Keratinocyte (primary cell): Measurements from ENCODE around the gene LACTB. TPM values are rescaled to one million over a fixed set of nuclear protein-coding genes. Genes with fewer than 3 reads are reported as not detected.

Experiments used
- DNase-seq: peaks from one replicate; pipeline ENCODE4 v3.0.0-alpha.2; 2011; ENCODE audit warnings: low read depth, missing footprints, low spot score
- FAIRE-seq: peaks from 2 replicates; lab custom pipeline; 2011; peaks lifted over from hg19 to GRCh38; lab: Jason Lieb, UNC
- H2AFZ ChIP-seq: 2 replicates; pipeline ENCODE4 v1.6.0; 2012; ENCODE audit warnings: low read length, control low read depth, inconsistent platforms; ENCODE audit not compliant: control insufficient read depth
- H3K27ac ChIP-seq: 2 replicates; pipeline ENCODE4 v1.5.1; 2011; ENCODE audit warnings: low read length; ENCODE audit not compliant: control insufficient read depth, insufficient read depth
- H3K27me3 ChIP-seq: 3 replicates; pipeline ENCODE4 v1.6.0; 2011; ENCODE audit warnings: low read length; ENCODE audit not compliant: control insufficient read depth, insufficient read depth; ENCODE audit errors: extremely low read depth
- H3K36me3 ChIP-seq, 2 experiments: 2 replicates in 1 of 2; 3 replicates in 1 of 2; pipeline ENCODE4 v1.5.1; 2011; ENCODE audit warnings: low read length in 2 of 2, mild to moderate bottlenecking in 1 of 2; ENCODE audit not compliant: control insufficient read depth in 2 of 2, insufficient read depth in 2 of 2; ENCODE audit errors: extremely low read depth in 1 of 2
- H3K4me1 ChIP-seq: 3 replicates; pipeline ENCODE4 v1.5.1; 2011; ENCODE audit warnings: low read length; ENCODE audit not compliant: control insufficient read depth, insufficient read depth; ENCODE audit errors: extremely low read depth
- H3K4me2 ChIP-seq: 3 replicates; pipeline ENCODE4 v1.6.0; 2011; ENCODE audit warnings: low read depth, low read length; ENCODE audit not compliant: control insufficient read depth, insufficient read depth; ENCODE audit errors: extremely low read depth
- H3K4me3 ChIP-seq, 3 experiments: fragments of 200-600 bp in 1 of 3; sonication (generic) in 1 of 3; 2 replicates in 2 of 3; 3 replicates in 1 of 3; pipeline ENCODE4 v1.5.1; 2011 to 2016; ENCODE audit warnings: low read length in 3 of 3, mild to moderate bottlenecking in 3 of 3, control low read depth in 2 of 3, inconsistent platforms in 1 of 3, low read depth in 1 of 3, mixed read lengths in 1 of 3, mixed run types in 1 of 3, moderate library complexity in 1 of 3; ENCODE audit not compliant: control insufficient read depth in 2 of 3, insufficient read depth in 2 of 3; ENCODE audit errors: extremely low read depth in 1 of 3
- H3K79me2 ChIP-seq: 2 replicates; pipeline ENCODE4 v1.6.0; 2012; ENCODE audit warnings: low read length; ENCODE audit not compliant: control insufficient read depth, insufficient read depth
- H3K9ac ChIP-seq: 3 replicates; pipeline ENCODE4 v1.6.0; 2011; ENCODE audit warnings: low read length; ENCODE audit not compliant: control insufficient read depth, insufficient read depth; ENCODE audit errors: extremely low read depth
- H3K9me1 ChIP-seq: 3 replicates; pipeline ENCODE4 v1.6.0; 2011; ENCODE audit warnings: low read length; ENCODE audit not compliant: control insufficient read depth, insufficient read depth; ENCODE audit errors: extremely low read depth
- H3K9me3 ChIP-seq: 2 replicates; pipeline ENCODE4 v1.5.1; 2012; ENCODE audit warnings: low read depth, low read length; ENCODE audit not compliant: control insufficient read depth
- H4K20me1 ChIP-seq: 3 replicates; pipeline ENCODE4 v1.6.0; 2011; ENCODE audit warnings: low read length; ENCODE audit not compliant: control insufficient read depth, insufficient read depth; ENCODE audit errors: extremely low read depth
- EZH2 ChIP-seq: IDR thresholded peaks from one replicate; pipeline ENCODE4 v1.6.1; 2012; ENCODE audit warnings: inconsistent platforms, mild to moderate bottlenecking, low read length, moderate library complexity
- dilution Hi-C: fragments of 300-500 bp; cut with MboI; formaldehyde crosslinking; loops from one replicate; pipeline ENCODE4 v1.7.0; 2020; ENCODE audit warnings: low sequenced_read_pairs; ENCODE audit not compliant: extremely low pct_ligation_motif_present
- polyA plus RNA-seq, 5 experiments: library from polyadenylated mRNA; depleted of rRNA in 3 of 5; stranded (reverse) in 3 of 5; stranded (forward) in 1 of 5; unstranded in 1 of 5; fragments of >200 nt; gene quantifications; 1 replicate in 1 of 5; 2 replicates in 3 of 5; 3 replicates in 1 of 5; pipeline versions ENCODE4 v1.2.1 to v1.2.3, GENCODE V29; 2011 to 2012; ENCODE audit warnings: missing spikeins in 2 of 5, low read depth in 1 of 5, low replicate concordance in 1 of 5
- TF ChIP-seq, protein P1 (sequence below), 3 experiments: IDR thresholded peaks in 1 of 3; conservative IDR thresholded peaks in 1 of 3; optimal IDR thresholded peaks in 1 of 3; 2 replicates in 2 of 3; 3 replicates in 1 of 3; pipeline versions ENCODE3 to v1.5.1; 2011; ENCODE audit warnings: low read length in 3 of 3, mild to moderate bottlenecking in 3 of 3, moderate library complexity in 2 of 3, control low read depth in 1 of 3, inconsistent platforms in 1 of 3; ENCODE audit not compliant: insufficient read depth in 2 of 3; ENCODE audit errors: extremely low read depth in 1 of 3

Gene LACTB
- polyA plus RNA-seq, 1 donor (not counting 4 experiments of a cell fraction or from before 2014, with no cell fraction given): 27.4 TPM

DNA sequence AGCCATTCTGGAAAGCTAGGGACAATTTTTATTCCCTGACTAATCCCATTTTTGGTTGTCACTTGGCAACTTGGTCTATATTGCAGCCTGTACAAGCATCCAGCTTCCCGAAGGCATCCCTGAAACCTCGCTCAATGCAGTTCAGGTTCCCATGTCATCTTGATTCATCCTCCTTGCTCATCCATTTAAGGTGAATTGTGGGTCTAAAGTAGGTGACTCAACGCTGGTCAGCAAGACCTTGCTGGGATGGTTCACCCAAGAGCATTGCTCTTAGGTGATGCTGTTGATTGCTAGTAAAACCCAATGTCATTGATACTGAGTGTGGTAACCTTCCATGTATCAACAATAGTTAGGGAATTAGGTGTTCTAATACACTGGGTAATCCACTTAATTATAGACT lies 54.6 kb downstream of the LACTB start:
- Histone ChIP-seq H3K9me3 (no peaks in the 10 kb centered on the region), H3K9me1 (no peaks in the 10 kb centered on the region), H4K20me1 (no peaks in the 10 kb centered on the region), H3K9ac (peak overlapping the region; percentile 49), H3K4me3 (no peak overlapping the region), H3K79me2 (no peaks in the 10 kb centered on the region), H2AFZ (peak overlapping the region; percentile 12), H3K4me1 (peaks cover 22% of the 10 kb centered on the region), H3K36me3 (no peaks in the 10 kb centered on the region), H3K27ac (peak overlapping the region; percentile 77), H3K27me3 (no peaks in the 10 kb centered on the region), H3K4me2 (no peak overlapping the region)
- DNase-seq (peak; percentile 90), FAIRE-seq (peak; percentile 83)
- no peak for TF ChIP-seq EZH2
- TF ChIP-seq, protein P1, sequence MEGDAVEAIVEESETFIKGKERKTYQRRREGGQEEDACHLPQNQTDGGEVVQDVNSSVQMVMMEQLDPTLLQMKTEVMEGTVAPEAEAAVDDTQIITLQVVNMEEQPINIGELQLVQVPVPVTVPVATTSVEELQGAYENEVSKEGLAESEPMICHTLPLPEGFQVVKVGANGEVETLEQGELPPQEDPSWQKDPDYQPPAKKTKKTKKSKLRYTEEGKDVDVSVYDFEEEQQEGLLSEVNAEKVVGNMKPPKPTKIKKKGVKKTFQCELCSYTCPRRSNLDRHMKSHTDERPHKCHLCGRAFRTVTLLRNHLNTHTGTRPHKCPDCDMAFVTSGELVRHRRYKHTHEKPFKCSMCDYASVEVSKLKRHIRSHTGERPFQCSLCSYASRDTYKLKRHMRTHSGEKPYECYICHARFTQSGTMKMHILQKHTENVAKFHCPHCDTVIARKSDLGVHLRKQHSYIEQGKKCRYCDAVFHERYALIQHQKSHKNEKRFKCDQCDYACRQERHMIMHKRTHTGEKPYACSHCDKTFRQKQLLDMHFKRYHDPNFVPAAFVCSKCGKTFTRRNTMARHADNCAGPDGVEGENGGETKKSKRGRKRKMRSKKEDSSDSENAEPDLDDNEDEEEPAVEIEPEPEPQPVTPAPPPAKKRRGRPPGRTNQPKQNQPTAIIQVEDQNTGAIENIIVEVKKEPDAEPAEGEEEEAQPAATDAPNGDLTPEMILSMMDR (optimal IDR thresholded peaks at IDR 0.05 in 1 of 3, IDR thresholded peaks at IDR 0.05 in 1 of 3, conservative IDR thresholded peaks at IDR 0.05 in 1 of 3; ENCODE audit: extremely low read depth in 1 of 3, insufficient read depth in 2 of 3, low read length in 3 of 3): no peak
- dilution Hi-C loops: no loop called here

DNA sequence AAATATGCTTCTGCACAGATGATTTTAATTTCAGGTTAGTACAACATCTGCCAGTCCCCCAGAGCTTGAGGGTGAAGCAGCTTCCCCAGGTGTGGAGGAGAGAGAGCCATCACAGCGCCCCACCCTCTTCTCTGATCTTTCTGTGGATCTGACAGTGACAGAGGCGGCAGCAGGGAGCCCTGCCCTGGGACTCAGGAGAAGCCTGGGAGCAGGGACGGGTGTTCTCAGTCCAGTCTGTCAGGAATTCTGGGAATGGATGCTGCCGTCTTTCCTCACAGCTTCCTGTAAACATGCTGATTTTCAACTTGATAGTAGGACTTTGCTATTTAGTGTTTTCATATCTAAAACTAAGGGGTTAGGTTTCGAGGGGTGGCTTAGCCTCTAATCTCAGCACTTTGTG lies 56.4 kb downstream of the LACTB start:
- Histone ChIP-seq H3K27ac (peak overlapping the region; percentile 59), H3K4me2 (no peak overlapping the region), H3K4me3 (no peak overlapping the region), H3K9me1 (no peaks in the 10 kb centered on the region), H3K9me3 (no peaks in the 10 kb centered on the region), H3K36me3 (no peaks in the 10 kb centered on the region), H3K4me1 (peaks cover 22% of the 10 kb centered on the region), H3K79me2 (no peaks in the 10 kb centered on the region), H4K20me1 (no peaks in the 10 kb centered on the region), H2AFZ (peak overlapping the region; percentile 63), H3K9ac (peak overlapping the region; percentile 34), H3K27me3 (no peaks in the 10 kb centered on the region)
- FAIRE-seq (no peak), DNase-seq (no peak)
- dilution Hi-C loops: no loop called here
- TF ChIP-seq, protein P1 (optimal IDR thresholded peaks at IDR 0.05 in 1 of 3, IDR thresholded peaks at IDR 0.05 in 1 of 3, conservative IDR thresholded peaks at IDR 0.05 in 1 of 3; ENCODE audit: extremely low read depth in 1 of 3, insufficient read depth in 2 of 3, low read length in 3 of 3): no peak
- no peak for TF ChIP-seq EZH2
